Activated CD4-positive, alpha-beta memory T cell treated with anti-CD3 and anti-CD28 coated beads for 36 hours (primary cell): ENCODE measurements around the gene TH. TPM values are rescaled to one million over a fixed set of nuclear protein-coding genes. Genes with fewer than 3 reads are reported as not detected.

Experiments
- CTCF ChIA-PET: fragments of 350-600 bp; sonication (Branson Sonifier 250); formaldehyde crosslinking; loops from one replicate; lab custom pipeline; 2021; ENCODE audit warnings: antibody characterized with exemption, inconsistent platforms; lab: Charles Lee
- POLR2A ChIA-PET: fragments of 350-600 bp; sonication (Branson Sonifier 250); formaldehyde crosslinking; loops from one replicate; lab custom pipeline; 2021; ENCODE audit warnings: antibody characterized with exemption; lab: Charles Lee
- DNase-seq: peaks from one replicate; pipeline ENCODE4 v3.0.0-alpha.2; 2020
- H3K27ac Mint-ChIP-seq: one replicate; pipeline ENCODE4 v1.8.0; 2021; ENCODE audit warnings: mixed read lengths
- H3K27me3 Mint-ChIP-seq: one replicate; pipeline ENCODE4 v1.8.0; 2021; ENCODE audit warnings: mixed read lengths
- H3K36me3 Mint-ChIP-seq: one replicate; pipeline ENCODE4 v1.8.0; 2021; ENCODE audit warnings: mixed read lengths
- H3K4me1 Mint-ChIP-seq: one replicate; pipeline ENCODE4 v1.8.0; 2021; ENCODE audit warnings: low read depth, mixed read lengths
- H3K4me3 Mint-ChIP-seq: one replicate; pipeline ENCODE4 v1.8.0; 2021; ENCODE audit warnings: mild to moderate bottlenecking, mixed read lengths
- H3K9me3 Mint-ChIP-seq: one replicate; pipeline ENCODE4 v1.8.0; 2021; ENCODE audit warnings: mixed read lengths
- intact Hi-C: fragments of 100-400 bp; cut with micrococcal nuclease; formaldehyde crosslinking; loops from one replicate; pipeline ENCODE4 v1.15.1; 2023
- total RNA-seq, 2 experiments: library from RNA; stranded (reverse); gene quantifications; one replicate each; pipeline ENCODE4 v1.2.3, GENCODE V29; 2021

Gene TH
- total RNA-seq, 2 experiments from 2014 or later: not detected

DNA sequence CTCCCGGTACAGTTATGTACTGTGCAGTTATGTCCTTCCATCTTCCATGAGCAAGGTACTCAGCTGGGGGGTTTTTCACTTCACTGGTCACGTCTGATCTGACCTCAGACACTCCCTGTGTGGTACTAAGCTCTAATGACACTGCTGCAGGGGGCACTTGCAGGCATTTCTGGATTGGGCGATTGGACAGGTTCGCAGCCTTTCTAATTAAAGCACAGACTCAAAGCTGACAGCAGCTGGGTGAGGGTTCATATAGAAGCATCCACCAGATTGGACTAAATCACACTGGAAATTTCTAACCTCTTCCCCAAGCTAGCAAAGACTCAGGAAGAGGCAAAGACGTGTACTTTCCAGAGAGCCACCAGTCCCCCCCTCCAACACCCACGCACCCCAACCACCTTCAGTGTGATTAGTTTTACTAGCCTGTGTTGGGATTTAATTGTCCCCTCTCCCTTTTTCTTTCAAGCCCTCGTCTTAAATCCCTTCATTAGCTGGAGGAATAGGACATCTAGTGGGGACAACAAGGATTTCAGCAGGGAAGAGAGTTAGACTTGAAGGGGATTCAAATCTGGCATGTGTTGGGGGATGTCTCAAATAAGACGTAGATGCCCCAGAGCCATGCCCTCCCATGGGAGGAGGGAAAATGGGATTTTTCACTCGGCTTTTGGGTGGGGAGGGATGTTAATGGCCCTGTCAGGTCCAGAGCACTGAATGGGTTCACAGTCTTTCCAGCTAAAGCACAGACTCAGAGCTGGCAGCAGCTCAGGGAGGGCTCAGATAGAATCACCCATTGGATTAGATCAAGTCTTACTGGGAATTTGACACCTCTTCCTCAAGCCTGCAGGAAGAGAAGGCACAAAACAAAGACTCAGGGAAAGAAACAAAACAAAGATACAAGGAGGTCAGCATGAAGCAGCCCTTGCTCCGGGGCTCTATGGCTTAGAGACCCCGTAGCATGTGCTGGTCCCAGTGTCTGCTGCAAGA, 21.5 kb downstream of the TH start:
- no peak overlapping the region for H3K4me3 Mint-ChIP-seq
- intact Hi-C loops: loop anchor here (5.0 kb wide), 1 partner anchor 458 kb away; no protein-coding TSS in a partner anchor
- H3K36me3 Mint-ChIP-seq: no peaks in the 10 kb centered on the region
- peaks cover 44% of the 10 kb centered on the region for H3K27me3 Mint-ChIP-seq
- ChIA-PET POLR2A (interaction anchor here (1.4 kb wide), 1 partner anchor 114 kb away, joined by 4 read pairs; no protein-coding TSS in a partner anchor), CTCF (interaction anchor here (0.7 to 16.2 kb wide), 42 partner anchors 9 to 511 kb away, joined by 3 to 738 read pairs (median 7); partner anchors contain the start of genes INS, LSP1, MRPL23 and SYT8)
- no peak overlapping the region for H3K27ac Mint-ChIP-seq
- H3K9me3 Mint-ChIP-seq: no peaks in the 10 kb centered on the region
- no peak for DNase-seq
- peaks cover 5% of the 10 kb centered on the region for H3K4me1 Mint-ChIP-seq

GRCh38 chr11:2149460-2149859, 22.2 kb downstream of the TH start:
- Mint-ChIP-seq H3K27me3 (peaks cover 49% of the 10 kb centered on the region), H3K4me1 (peaks cover 10% of the 10 kb centered on the region), H3K36me3 (no peaks in the 10 kb centered on the region), H3K27ac (no peak overlapping the region), H3K4me3 (no peak overlapping the region), H3K9me3 (no peaks in the 10 kb centered on the region)
- ChIA-PET CTCF (interaction anchor here (0.5 to 16.2 kb wide), 20 partner anchors 8 to 457 kb away, joined by 3 to 738 read pairs (median 20); partner anchors contain the start of genes MRPL23 and SYT8), POLR2A (interaction anchor here (1.4 kb wide), 1 partner anchor 113 kb away, joined by 4 read pairs; no protein-coding TSS in a partner anchor)
- intact Hi-C loops: no loop called here
- no peak for DNase-seq

DNA sequence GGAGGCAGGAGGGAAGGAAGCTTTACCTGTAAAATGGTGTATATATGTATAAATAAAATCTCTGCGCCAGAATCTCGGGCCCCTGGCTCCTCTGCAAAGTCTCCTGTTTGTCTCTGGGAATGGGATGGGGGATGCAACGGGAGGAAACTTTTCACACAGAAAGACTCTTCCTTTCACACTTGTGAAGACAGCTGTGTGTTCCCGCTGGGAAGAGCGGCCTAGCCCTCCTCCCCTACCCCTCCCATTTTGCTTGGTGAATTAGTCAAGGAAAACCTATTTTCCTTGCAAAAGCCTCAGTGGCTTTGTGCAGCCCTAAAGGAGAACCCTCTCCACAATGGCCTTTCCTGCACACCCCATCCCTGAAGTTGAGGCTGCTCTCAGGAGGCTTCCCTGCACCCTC, 23.0 kb downstream of the TH start:
- peaks cover 50% of the 10 kb centered on the region for H3K27me3 Mint-ChIP-seq
- ChIA-PET CTCF (interaction anchor here (1.0 to 16.2 kb wide), 9 partner anchors 15 to 456 kb away, joined by 3 to 738 read pairs (median 45); no protein-coding TSS in a partner anchor), POLR2A (no interaction called here)
- H3K4me3 Mint-ChIP-seq: no peak overlapping the region
- H3K4me1 Mint-ChIP-seq: peaks cover 11% of the 10 kb centered on the region
- no peaks in the 10 kb centered on the region for H3K36me3 Mint-ChIP-seq
- intact Hi-C loops: no loop called here
- no peak overlapping the region for H3K27ac Mint-ChIP-seq
- H3K9me3 Mint-ChIP-seq: no peaks in the 10 kb centered on the region
- DNase-seq: no peak

- intact Hi-C loops: no loop called here
- no peak for DNase-seq
- H3K4me3 Mint-ChIP-seq: no peak overlapping the region
- ChIA-PET POLR2A (no interaction called here), CTCF (interaction anchor here (0.7 to 16.2 kb wide), 4 partner anchors 110 to 495 kb away, joined by 3 to 738 read pairs (median 4); no protein-coding TSS in a partner anchor)
- no peaks in the 10 kb centered on the region for H3K36me3 Mint-ChIP-seq
- no peak overlapping the region for H3K27ac Mint-ChIP-seq
- H3K4me1 Mint-ChIP-seq: peaks cover 23% of the 10 kb centered on the region
- H3K9me3 Mint-ChIP-seq: no peaks in the 10 kb centered on the region
- peaks cover 58% of the 10 kb centered on the region for H3K27me3 Mint-ChIP-seq
Observed at GRCh38 chr11:2147391-2147790, 24.2 kb downstream of the TH start.

DNA sequence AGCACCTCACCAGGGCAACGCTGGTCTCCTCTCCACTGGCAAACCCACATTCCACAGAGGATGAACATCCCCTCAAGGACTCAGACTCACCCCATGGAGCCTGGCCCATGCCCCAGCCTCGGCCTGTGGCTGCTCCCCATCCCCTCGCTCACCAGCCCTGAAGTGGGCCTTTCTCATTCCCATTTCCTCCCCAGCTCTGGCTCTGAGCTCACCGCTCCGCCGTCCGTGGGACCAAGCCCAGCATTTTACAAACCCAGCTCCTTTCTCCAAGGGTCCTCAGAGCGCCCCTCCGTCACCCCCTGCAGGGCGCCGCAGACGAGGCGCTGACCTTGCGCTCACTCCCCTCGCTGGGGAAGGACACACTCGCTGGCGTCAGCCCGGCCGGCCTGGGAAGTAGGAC, 25.6 kb downstream of the TH start:
- DNase-seq: no peak
- no peak overlapping the region for H3K4me3 Mint-ChIP-seq
- H3K27me3 Mint-ChIP-seq: peaks cover 68% of the 10 kb centered on the region
- H3K27ac Mint-ChIP-seq: no peak overlapping the region
- H3K36me3 Mint-ChIP-seq: no peaks in the 10 kb centered on the region
- no peaks in the 10 kb centered on the region for H3K9me3 Mint-ChIP-seq
- ChIA-PET POLR2A (no interaction called here), CTCF (interaction anchor here (1.1 to 16.2 kb wide), 3 partner anchors 71 to 144 kb away, joined by 3 to 738 read pairs (median 3); no protein-coding TSS in a partner anchor)
- intact Hi-C loops: no loop called here
- peaks cover 30% of the 10 kb centered on the region for H3K4me1 Mint-ChIP-seq

GRCh38 chr11:2144544-2145248, 26.9 kb downstream of the TH start:
- no peak overlapping the region for H3K27ac Mint-ChIP-seq
- H3K27me3 Mint-ChIP-seq: peaks cover 66% of the 10 kb centered on the region
- intact Hi-C loops: loop anchor here (5.0 kb wide), 2 partner anchors 123 to 292 kb away; partner anchors contain the start of gene LSP1
- H3K4me3 Mint-ChIP-seq: no peak overlapping the region
- POLR2A ChIA-PET: interaction anchor here (3.8 kb wide), 1 partner anchor 67 kb away, joined by 31 read pairs; no protein-coding TSS in a partner anchor
- no peaks in the 10 kb centered on the region for H3K9me3 Mint-ChIP-seq
- CTCF ChIA-PET: interaction anchor here (0.6 to 16.2 kb wide), 5 partner anchors 54 to 108 kb away, joined by 3 to 738 read pairs (median 6); no protein-coding TSS in a partner anchor
- H3K4me1 Mint-ChIP-seq: peaks cover 33% of the 10 kb centered on the region
- no peaks in the 10 kb centered on the region for H3K36me3 Mint-ChIP-seq
- DNase-seq: no peak

GRCh38 chr11:2143799-2144543, 27.6 kb downstream of the TH start:
- ChIA-PET POLR2A (interaction anchor here (3.8 kb wide), 1 partner anchor 66 kb away, joined by 31 read pairs; no protein-coding TSS in a partner anchor), CTCF (interaction anchor here (0.6 to 16.2 kb wide), 9 partner anchors 7 to 290 kb away, joined by 3 to 738 read pairs (median 5); no protein-coding TSS in a partner anchor)
- Mint-ChIP-seq H3K36me3 (no peaks in the 10 kb centered on the region), H3K27ac (no peak overlapping the region), H3K27me3 (peaks cover 63% of the 10 kb centered on the region), H3K4me3 (peak overlapping the region; percentile 25), H3K9me3 (no peaks in the 10 kb centered on the region), H3K4me1 (peaks cover 33% of the 10 kb centered on the region)
- peak; percentile 45 for DNase-seq
- intact Hi-C loops: loop anchor here (1.0 to 5.0 kb wide), 3 partner anchors 67 to 292 kb away; partner anchors contain the start of gene LSP1

- ChIA-PET POLR2A (interaction anchor here (1.0 to 3.8 kb wide), 3 partner anchors 66 to 290 kb away, joined by 3 to 31 read pairs (median 3); no protein-coding TSS in a partner anchor), CTCF (interaction anchor here (0.6 to 16.2 kb wide), 9 partner anchors 7 to 290 kb away, joined by 3 to 738 read pairs (median 5); no protein-coding TSS in a partner anchor)
- intact Hi-C loops: loop anchor here (1.0 to 5.0 kb wide), 3 partner anchors 66 to 291 kb away; partner anchors contain the start of gene LSP1
- Mint-ChIP-seq H3K4me3 (peak overlapping the region; percentile 25), H3K4me1 (peaks cover 33% of the 10 kb centered on the region), H3K9me3 (no peaks in the 10 kb centered on the region), H3K27ac (no peak overlapping the region), H3K36me3 (no peaks in the 10 kb centered on the region), H3K27me3 (peaks cover 58% of the 10 kb centered on the region)
- DNase-seq: no peak
Observed at GRCh38 chr11:2143477-2143798, 28.2 kb downstream of the TH start.

- peak; percentile 65 for DNase-seq
- ChIA-PET POLR2A (interaction anchor here (1.0 to 3.8 kb wide), 3 partner anchors 65 to 289 kb away, joined by 3 to 31 read pairs (median 3); no protein-coding TSS in a partner anchor), CTCF (interaction anchor here (0.6 to 16.2 kb wide), 10 partner anchors 8 to 289 kb away, joined by 3 to 738 read pairs (median 4); no protein-coding TSS in a partner anchor)
- H3K4me1 Mint-ChIP-seq: peaks cover 33% of the 10 kb centered on the region
- no peaks in the 10 kb centered on the region for H3K9me3 Mint-ChIP-seq
- no peaks in the 10 kb centered on the region for H3K36me3 Mint-ChIP-seq
- intact Hi-C loops: loop anchor here (1.0 to 5.0 kb wide), 3 partner anchors 65 to 290 kb away; partner anchors contain the start of gene LSP1
- peak overlapping the region; percentile 32 for H3K27ac Mint-ChIP-seq
- H3K27me3 Mint-ChIP-seq: peaks cover 56% of the 10 kb centered on the region
- peak overlapping the region; percentile 53 for H3K4me3 Mint-ChIP-seq
Observed at GRCh38 chr11:2142762-2143202, 28.8 kb downstream of the TH start.

DNA sequence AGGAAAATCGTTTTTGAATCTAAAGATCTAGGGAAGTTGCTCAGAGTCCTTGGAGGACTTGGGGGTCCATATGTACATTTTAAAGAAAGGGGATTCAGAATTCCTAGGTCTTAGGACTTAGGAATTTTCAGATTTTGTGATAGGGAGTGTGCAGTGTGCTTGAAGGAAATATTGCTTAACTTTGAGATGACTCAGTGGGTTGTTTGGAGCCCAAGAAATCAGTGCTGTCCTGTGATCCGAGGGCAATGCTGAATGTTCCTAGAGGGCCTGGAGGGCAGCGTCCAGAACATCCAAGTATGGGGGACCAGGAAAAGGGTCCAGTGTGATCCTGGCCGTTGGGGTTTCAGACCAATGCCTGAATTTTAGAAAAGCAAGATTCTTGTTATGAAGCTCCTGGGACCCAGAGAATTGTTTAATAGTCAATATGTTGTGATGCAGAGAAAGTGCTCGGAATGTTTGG, 29.3 kb downstream of the TH start:
- DNase-seq: no peak
- intact Hi-C loops: loop anchor here (5.0 kb wide), 2 partner anchors 125 to 290 kb away; partner anchors contain the start of gene LSP1
- peaks cover 59% of the 10 kb centered on the region for H3K27me3 Mint-ChIP-seq
- H3K4me3 Mint-ChIP-seq: no peak overlapping the region
- POLR2A ChIA-PET: interaction anchor here (1.0 to 3.8 kb wide), 3 partner anchors 65 to 289 kb away, joined by 3 to 31 read pairs (median 3); no protein-coding TSS in a partner anchor
- H3K27ac Mint-ChIP-seq: no peak overlapping the region
- peaks cover 37% of the 10 kb centered on the region for H3K4me1 Mint-ChIP-seq
- H3K9me3 Mint-ChIP-seq: no peaks in the 10 kb centered on the region
- CTCF ChIA-PET: interaction anchor here (0.6 to 16.2 kb wide), 9 partner anchors 8 to 490 kb away, joined by 3 to 738 read pairs (median 4); no protein-coding TSS in a partner anchor
- H3K36me3 Mint-ChIP-seq: no peaks in the 10 kb centered on the region
